ENCODE results near the gene MARCKSL1.

GRCh38 chr1:32332290-32333079 lies 3.5 kb downstream of the MARCKSL1 start:
- TF ChIP-seq POLR2A (IDR thresholded peaks at IDR 0.05): no peak
- no peak for TF ChIP-seq CTCF (IDR thresholded peaks at IDR 0.05)
- TF ChIP-seq POLR2AphosphoS5 (IDR thresholded peaks at IDR 0.05): no peak
- no peak for TF ChIP-seq EP300 (IDR thresholded peaks at IDR 0.05)

All from upper lobe of left lung (tissue), 4 donors.